HEK293 (cell line): ENCODE results near the gene LARGE1.
A peak's percentile ranks its signal among the peaks of the same experiment; 100 is the strongest.

Source experiments
- CTCF ChIA-PET: fragments of 350-600 bp; formaldehyde crosslinking; extraction: SDS; loops from one replicate; lab custom pipeline; 2021; ENCODE audit warnings: antibody characterized with exemption; lab: Yijun Ruan, JAX
- POLR2A ChIA-PET: fragments of 300-600 bp; formaldehyde crosslinking; extraction: SDS; loops from one replicate; lab custom pipeline; 2020; ENCODE audit warnings: antibody characterized with exemption, inconsistent platforms; lab: Yijun Ruan, JAX
- H3K27ac ChIP-seq: fragments of 200-500 bp; sonication (Bioruptor generic); 2 replicates; pipeline ENCODE4 v1.5.1; 2014; ENCODE audit warnings: low read depth, low read length, control low read depth, inconsistent platforms; ENCODE audit errors: extremely low read depth
- H3K36me3 ChIP-seq, 2 experiments: fragments of 200-500 bp in 1 of 2; sonication (Bioruptor generic) in 1 of 2; 1 replicate in 1 of 2; 2 replicates in 1 of 2; pipeline ENCODE4 v1.5.1; 2014 to 2017; ENCODE audit warnings: inconsistent platforms in 2 of 2, low read length in 2 of 2; ENCODE audit not compliant: control insufficient read depth in 2 of 2, insufficient read depth in 1 of 2
- H3K4me1 ChIP-seq: fragments of 200-500 bp; sonication (Bioruptor generic); 2 replicates; pipeline ENCODE4 v1.5.1; 2014; ENCODE audit warnings: mild to moderate bottlenecking, low read length, inconsistent platforms; ENCODE audit not compliant: control insufficient read depth, insufficient read depth
- H3K4me3 ChIP-seq: 2 replicates; pipeline ENCODE4 v1.5.1; 2011; ENCODE audit warnings: low read depth, mild to moderate bottlenecking, control low read depth, low read length, moderate library complexity
- H3K9me3 ChIP-seq: fragments of 200-500 bp; sonication (Bioruptor generic); 2 replicates; pipeline ENCODE4 v1.5.1; 2014; ENCODE audit warnings: low read depth, low read length, inconsistent platforms; ENCODE audit not compliant: control insufficient read depth, insufficient read depth
- FEZF1 ChIP-seq: fragments of 450-650 bp; formaldehyde crosslinking; IDR thresholded peaks from 2 replicates; pipeline ENCODE4 v1.5.1; 2016; ENCODE audit warnings: missing biosample characterization, missing genetic modification characterization
- MYNN ChIP-seq: fragments of 450-650 bp; formaldehyde crosslinking; IDR thresholded peaks from 2 replicates; pipeline ENCODE4 v1.5.1; 2016; ENCODE audit warnings: missing biosample characterization, missing genetic modification characterization, borderline replicate concordance
- MZF1 ChIP-seq: fragments of 450-650 bp; formaldehyde crosslinking; IDR thresholded peaks from 2 replicates; pipeline ENCODE4 v1.5.1; 2017; ENCODE audit warnings: missing biosample characterization, missing genetic modification characterization, borderline replicate concordance
- SP7 ChIP-seq: fragments of 450-650 bp; formaldehyde crosslinking; IDR thresholded peaks from 2 replicates; pipeline ENCODE4 v1.5.1; 2016; ENCODE audit warnings: missing biosample characterization, missing genetic modification characterization
- YY1 ChIP-seq: fragments of 450-650 bp; formaldehyde crosslinking; IDR thresholded peaks from 2 replicates; pipeline ENCODE4 v1.5.1; 2018; ENCODE audit warnings: missing biosample characterization, missing genetic modification characterization
- ZBTB8A ChIP-seq: fragments of 450-650 bp; formaldehyde crosslinking; IDR thresholded peaks from 2 replicates; pipeline ENCODE4 v1.5.1; 2016; ENCODE audit warnings: missing biosample characterization, missing genetic modification characterization
- ZEB2 ChIP-seq: fragments of 450-650 bp; formaldehyde crosslinking; IDR thresholded peaks from 2 replicates; pipeline ENCODE4 v1.5.1; 2016; ENCODE audit warnings: missing biosample characterization, missing genetic modification characterization
- ZNF121 ChIP-seq: fragments of 450-650 bp; formaldehyde crosslinking; IDR thresholded peaks from 2 replicates; pipeline ENCODE4 v1.5.1; 2016; ENCODE audit warnings: missing biosample characterization, missing genetic modification characterization
- ZNF132 ChIP-seq: fragments of 450-650 bp; formaldehyde crosslinking; IDR thresholded peaks from 2 replicates; pipeline ENCODE4 v1.5.1; 2017; ENCODE audit warnings: missing biosample characterization, missing genetic modification characterization, borderline replicate concordance
- ZNF214 ChIP-seq: fragments of 450-650 bp; formaldehyde crosslinking; IDR thresholded peaks from 2 replicates; pipeline ENCODE4 v1.5.1; 2017; ENCODE audit warnings: missing biosample characterization, mild to moderate bottlenecking, missing genetic modification characterization, borderline replicate concordance
- ZNF292 ChIP-seq: fragments of 450-650 bp; formaldehyde crosslinking; IDR thresholded peaks from 2 replicates; pipeline ENCODE4 v1.5.1; 2016; ENCODE audit warnings: low read depth, missing biosample characterization, missing genetic modification characterization, borderline replicate concordance
- ZNF341 ChIP-seq: fragments of 450-650 bp; formaldehyde crosslinking; IDR thresholded peaks from 2 replicates; pipeline ENCODE4; 2016; ENCODE audit warnings: low read depth, missing biosample characterization, missing genetic modification characterization
- ZNF366 ChIP-seq: fragments of 450-650 bp; formaldehyde crosslinking; conservative IDR thresholded peaks from 2 replicates; pipeline ENCODE4 v1.5.1; 2016; ENCODE audit warnings: missing biosample characterization, missing genetic modification characterization
- ZNF37A ChIP-seq: fragments of 450-650 bp; IDR thresholded peaks from 2 replicates; pipeline ENCODE4 v1.5.1; 2018; ENCODE audit warnings: missing biosample characterization, missing genetic modification characterization
- ZNF513 ChIP-seq: fragments of 450-650 bp; IDR thresholded peaks from 2 replicates; pipeline ENCODE4 v1.5.1; 2018; ENCODE audit warnings: missing biosample characterization, missing genetic modification characterization
- ZNF521 ChIP-seq: fragments of 450-650 bp; formaldehyde crosslinking; IDR thresholded peaks from 2 replicates; pipeline ENCODE4 v1.5.1; 2017; ENCODE audit warnings: missing biosample characterization, mild to moderate bottlenecking, missing genetic modification characterization
- ZNF561 ChIP-seq: fragments of 450-650 bp; IDR thresholded peaks from 2 replicates; pipeline ENCODE4 v1.5.1; 2018; ENCODE audit warnings: missing biosample characterization, missing genetic modification characterization, borderline replicate concordance
- ZNF677 ChIP-seq: fragments of 450-650 bp; IDR thresholded peaks from 2 replicates; pipeline ENCODE4 v1.5.0; 2018; ENCODE audit warnings: missing biosample characterization, mild to moderate bottlenecking, missing genetic modification characterization, moderate library complexity
- ZNF707 ChIP-seq: fragments of 450-650 bp; formaldehyde crosslinking; IDR thresholded peaks from 2 replicates; pipeline ENCODE4 v1.5.1; 2016; ENCODE audit warnings: missing biosample characterization, missing genetic modification characterization
- ZNF747 ChIP-seq: fragments of 450-650 bp; formaldehyde crosslinking; IDR thresholded peaks from 2 replicates; pipeline ENCODE4 v1.5.1; 2016; ENCODE audit warnings: missing biosample characterization, missing genetic modification characterization
- TF ChIP-seq, protein P1 (sequence below): fragments of 450-650 bp; formaldehyde crosslinking; IDR thresholded peaks from 2 replicates; pipeline ENCODE4 v1.5.1; 2016; ENCODE audit warnings: missing biosample characterization, missing genetic modification characterization
- TF ChIP-seq, protein P2 (sequence below): fragments of 450-650 bp; formaldehyde crosslinking; IDR thresholded peaks from 2 replicates; pipeline ENCODE4 v1.5.1; 2017; ENCODE audit warnings: missing biosample characterization, missing genetic modification characterization
- TF ChIP-seq, protein P3 (sequence below): fragments of 450-650 bp; formaldehyde crosslinking; IDR thresholded peaks from 2 replicates; pipeline ENCODE4 v1.5.1; 2016; ENCODE audit warnings: missing biosample characterization, missing genetic modification characterization

Gene LARGE1

DNA sequence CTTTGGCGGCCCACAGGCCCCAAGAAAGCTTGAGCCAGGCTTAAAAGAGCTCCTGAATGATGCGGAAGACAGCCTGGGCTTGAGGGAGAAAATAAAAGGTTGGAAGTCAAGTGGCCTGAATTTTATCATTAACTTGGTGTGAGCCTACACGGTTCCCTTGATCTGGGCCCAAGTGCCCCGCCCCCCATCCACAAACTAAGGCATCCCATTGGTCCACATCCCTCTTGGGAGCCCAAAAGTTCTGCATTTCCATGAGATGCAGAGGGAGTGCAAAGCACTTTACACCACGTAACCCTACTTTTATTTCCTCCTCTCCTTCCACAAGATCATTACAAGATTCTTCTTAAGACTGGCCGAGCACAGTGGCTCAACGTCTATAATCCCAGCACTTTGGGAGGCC is 22.2 kb downstream of the LARGE1 start (continued):
- no peak for TF ChIP-seq ZNF513 (tag by site-specific recombination)
- no peak for TF ChIP-seq ZNF292 (tag by site-specific recombination)
- TF ChIP-seq ZNF521 (tag by site-specific recombination): no peak
- TF ChIP-seq ZBTB8A (tag by site-specific recombination): no peak

DNA sequence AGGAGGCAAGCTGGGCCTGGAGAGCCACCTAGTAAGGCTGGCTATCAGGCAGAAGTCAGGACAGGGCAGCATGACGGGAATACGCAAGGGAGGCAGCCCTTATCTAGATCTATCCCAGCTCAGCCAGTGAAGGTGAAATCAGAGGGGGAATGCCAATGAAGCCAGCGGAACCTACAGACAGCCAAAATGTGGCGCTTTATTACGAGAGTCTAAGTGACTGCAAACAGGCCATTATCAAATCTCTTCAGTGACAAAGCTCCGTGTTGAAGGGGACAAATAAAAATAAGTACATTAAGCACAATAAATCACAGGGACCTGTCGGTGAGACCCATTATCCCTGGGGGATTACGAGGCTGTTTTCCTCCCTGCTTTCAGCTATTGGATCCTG is 22.8 kb downstream of the LARGE1 start:
- Histone ChIP-seq H3K27ac (no peak overlapping the region), H3K4me1 (peaks cover 2% of the 10 kb centered on the region), H3K9me3 (no peaks in the 10 kb centered on the region), H3K4me3 (no peak overlapping the region), H3K36me3 (no peaks in the 10 kb centered on the region)
- TF ChIP-seq ZNF747 (tag by site-specific recombination) (no peak), ZNF214 (tag by site-specific recombination) (no peak), ZNF677 (no peak), ZNF132 (tag by site-specific recombination) (no peak), ZNF121 (tag by site-specific recombination) (0 out of 2 replicates have a peak, but pooled peaks have one; percentile 25), MYNN (tag by site-specific recombination) (no peak), ZNF37A (no peak), ZNF707 (no peak), SP7 (tag by site-specific recombination) (peak; percentile 59), FEZF1 (tag by site-specific recombination) (peak; percentile 65; the same call in 1 of the 2 replicates), ZNF366 (tag by site-specific recombination) (no peak), ZNF561 (tag by site-specific recombination) (0 out of 2 replicates have a peak, but pooled peaks have one; percentile 61), ZNF341 (tag by site-specific recombination) (peak; percentile 36; the same call in 1 of the 2 replicates), YY1 (tag by site-specific recombination) (no peak), MZF1 (tag by site-specific recombination) (0 out of 2 replicates have a peak, but pooled peaks have one; percentile 31), ZEB2 (0 out of 2 replicates have a peak, but pooled peaks have one; percentile 13)
- TF ChIP-seq, protein P1, sequence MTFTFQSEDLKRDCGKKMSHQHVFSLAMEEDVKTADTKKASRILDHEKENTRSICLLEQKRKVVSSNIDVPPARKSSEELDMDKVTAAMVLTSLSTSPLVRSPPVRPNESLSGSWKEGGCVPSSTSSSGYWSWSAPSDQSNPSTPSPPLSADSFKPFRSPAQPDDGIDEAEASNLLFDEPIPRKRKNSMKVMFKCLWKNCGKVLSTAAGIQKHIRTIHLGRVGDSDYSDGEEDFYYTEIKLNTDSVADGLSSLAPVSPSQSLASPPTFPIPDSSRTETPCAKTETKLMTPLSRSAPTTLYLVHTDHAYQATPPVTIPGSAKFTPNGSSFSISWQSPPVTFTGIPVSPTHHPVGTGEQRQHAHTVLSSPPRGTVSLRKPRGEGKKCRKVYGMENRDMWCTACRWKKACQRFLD (tag by site-specific recombination): no peak
- TF ChIP-seq, protein P2, sequence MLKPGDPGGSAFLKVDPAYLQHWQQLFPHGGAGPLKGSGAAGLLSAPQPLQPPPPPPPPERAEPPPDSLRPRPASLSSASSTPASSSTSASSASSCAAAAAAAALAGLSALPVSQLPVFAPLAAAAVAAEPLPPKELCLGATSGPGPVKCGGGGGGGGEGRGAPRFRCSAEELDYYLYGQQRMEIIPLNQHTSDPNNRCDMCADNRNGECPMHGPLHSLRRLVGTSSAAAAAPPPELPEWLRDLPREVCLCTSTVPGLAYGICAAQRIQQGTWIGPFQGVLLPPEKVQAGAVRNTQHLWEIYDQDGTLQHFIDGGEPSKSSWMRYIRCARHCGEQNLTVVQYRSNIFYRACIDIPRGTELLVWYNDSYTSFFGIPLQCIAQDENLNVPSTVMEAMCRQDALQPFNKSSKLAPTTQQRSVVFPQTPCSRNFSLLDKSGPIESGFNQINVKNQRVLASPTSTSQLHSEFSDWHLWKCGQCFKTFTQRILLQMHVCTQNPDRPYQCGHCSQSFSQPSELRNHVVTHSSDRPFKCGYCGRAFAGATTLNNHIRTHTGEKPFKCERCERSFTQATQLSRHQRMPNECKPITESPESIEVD: peak; percentile 63
- TF ChIP-seq, protein P3, sequence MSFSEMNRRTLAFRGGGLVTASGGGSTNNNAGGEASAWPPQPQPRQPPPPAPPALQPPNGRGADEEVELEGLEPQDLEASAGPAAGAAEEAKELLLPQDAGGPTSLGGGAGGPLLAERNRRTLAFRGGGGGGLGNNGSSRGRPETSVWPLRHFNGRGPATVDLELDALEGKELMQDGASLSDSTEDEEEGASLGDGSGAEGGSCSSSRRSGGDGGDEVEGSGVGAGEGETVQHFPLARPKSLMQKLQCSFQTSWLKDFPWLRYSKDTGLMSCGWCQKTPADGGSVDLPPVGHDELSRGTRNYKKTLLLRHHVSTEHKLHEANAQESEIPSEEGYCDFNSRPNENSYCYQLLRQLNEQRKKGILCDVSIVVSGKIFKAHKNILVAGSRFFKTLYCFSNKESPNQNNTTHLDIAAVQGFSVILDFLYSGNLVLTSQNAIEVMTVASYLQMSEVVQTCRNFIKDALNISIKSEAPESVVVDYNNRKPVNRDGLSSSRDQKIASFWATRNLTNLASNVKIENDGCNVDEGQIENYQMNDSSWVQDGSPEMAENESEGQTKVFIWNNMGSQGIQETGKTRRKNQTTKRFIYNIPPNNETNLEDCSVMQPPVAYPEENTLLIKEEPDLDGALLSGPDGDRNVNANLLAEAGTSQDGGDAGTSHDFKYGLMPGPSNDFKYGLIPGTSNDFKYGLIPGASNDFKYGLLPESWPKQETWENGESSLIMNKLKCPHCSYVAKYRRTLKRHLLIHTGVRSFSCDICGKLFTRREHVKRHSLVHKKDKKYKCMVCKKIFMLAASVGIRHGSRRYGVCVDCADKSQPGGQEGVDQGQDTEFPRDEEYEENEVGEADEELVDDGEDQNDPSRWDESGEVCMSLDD (tag by site-specific recombination): no peak
- POLR2A ChIA-PET: no interaction called here
- CTCF ChIA-PET: interaction anchor here (0.6 kb wide), 2 partner anchors 43 to 1484 kb away, joined by 3 to 4 read pairs; no protein-coding TSS in a partner anchor
